ENCODE data around the gene VPS51. TPM values are rescaled to one million over a fixed set of nuclear protein-coding genes. Genes with fewer than 3 reads are reported as not detected.

The VPS51 gene
- total and polyA plus RNA-seq, 2 of the 13 experiments (the other 11 are each of a cell fraction or from before 2014, with no cell fraction given): 76.3 to 90.6 TPM

DNA sequence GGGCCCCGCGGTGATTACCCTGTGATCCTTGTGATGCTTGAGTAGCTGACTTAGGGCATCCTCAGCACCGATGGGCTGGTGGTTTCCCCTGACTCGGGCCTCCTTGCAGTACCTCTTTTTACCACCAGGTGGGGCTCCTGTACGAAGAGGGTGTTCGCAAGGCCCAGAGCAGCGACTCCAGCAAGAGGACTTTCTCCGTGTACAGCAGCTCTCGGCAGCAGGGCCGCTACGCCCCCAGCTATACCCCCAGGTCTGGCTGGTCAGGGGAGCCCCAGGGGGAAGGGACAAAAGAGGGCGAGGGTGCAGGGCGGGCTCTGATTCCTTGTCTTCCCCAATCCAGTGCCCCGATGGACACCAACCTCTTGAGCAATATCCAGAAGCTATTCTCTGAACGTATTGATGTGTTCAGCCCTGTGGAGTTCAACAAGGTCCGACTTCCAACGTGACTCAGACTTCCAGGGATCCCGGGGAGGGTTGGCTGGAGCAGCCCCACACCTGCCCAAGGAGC lies 14.4 kb downstream of the VPS51 start (continued):
- TF ChIP-seq LCORL (IDR thresholded peaks at IDR 0.05) (no peak), LCORL (CRISPR knock-in tag; IDR thresholded peaks at IDR 0.05) (peak; percentile 46; the same call in 1 of the 2 replicates), REXO4 (CRISPR knock-in tag; IDR thresholded peaks at IDR 0.05; ENCODE audit: borderline replicate concordance) (no peak), ZFP36L2 (CRISPR knock-in tag; IDR thresholded peaks at IDR 0.05) (no peak), SAP130 (CRISPR knock-in tag; IDR thresholded peaks at IDR 0.05; ENCODE audit: low read depth) (peak; percentile 67), NFKB2 (CRISPR knock-in tag; IDR thresholded peaks at IDR 0.05; ENCODE audit: borderline replicate concordance) (no peak), FOXK1 (CRISPR knock-in tag; IDR thresholded peaks at IDR 0.05; ENCODE audit: borderline replicate concordance, low read depth) (no peak), KAT8 (CRISPR knock-in tag; IDR thresholded peaks at IDR 0.05) (0 out of 2 replicates have a peak, but pooled peaks have one; percentile 19), THAP11 (CRISPR knock-in tag; IDR thresholded peaks at IDR 0.05) (peak; percentile 36; the same call in 1 of the 2 replicates), RAD21 (CRISPR knock-in tag; IDR thresholded peaks at IDR 0.05) (peak; percentile 65), HMGXB4 (CRISPR knock-in tag; IDR thresholded peaks at IDR 0.05; ENCODE audit: borderline replicate concordance in 1 of 2, low read depth in 1 of 2) (peak; percentile 72 to 76; a peak in 3 of 4 replicates), SPEN (CRISPR knock-in tag; IDR thresholded peaks at IDR 0.05; ENCODE audit: low read depth) (peak; percentile 45; the same call in 1 of the 2 replicates), NFAT5 (CRISPR knock-in tag; IDR thresholded peaks at IDR 0.05) (no peak), ZNF501 (CRISPR knock-in tag; IDR thresholded peaks at IDR 0.05) (peak; percentile 48; the same call in 1 of the 2 replicates), MED1 (CRISPR knock-in tag; IDR thresholded peaks at IDR 0.05) (0 out of 2 replicates have a peak, but pooled peaks have one; percentile 18), ELF3 (CRISPR knock-in tag; IDR thresholded peaks at IDR 0.05) (0 out of 2 replicates have a peak, but pooled peaks have one; percentile 18), SIN3A (IDR thresholded peaks at IDR 0.05; ENCODE audit: borderline replicate concordance, low read depth, low read length) (peak; percentile 49; the same call in 1 of the 2 replicates), FOXC1 (CRISPR knock-in tag; IDR thresholded peaks at IDR 0.05; ENCODE audit: borderline replicate concordance) (peak; percentile 66; the same call in 1 of the 2 replicates), MXI1 (IDR thresholded peaks at IDR 0.05; ENCODE audit: borderline replicate concordance, low read depth, low read length) (peak; percentile 69; the same call in 1 of the 3 replicates), HNF4G (IDR thresholded peaks at IDR 0.05; ENCODE audit: borderline replicate concordance, low read depth, low read length) (no peak), HNF4G (CRISPR knock-in tag; IDR thresholded peaks at IDR 0.05; ENCODE audit: borderline replicate concordance, low read depth) (0 out of 2 replicates have a peak, but pooled peaks have one; percentile 31)
